GM19438 (cell line): ENCODE measurements around the gene OGDH.
"Not testable (repeated sequence)": the region's sequence is repeated elsewhere in the genome, so short reads cannot be mapped to it uniquely, and the experiment has no call there.

ENCODE experiments used
- ATAC-seq: cut with Tn5 transposase; IDR thresholded peaks from one replicate; pipeline ENCODE4 v1.9.1; 2021; ENCODE audit warnings: low read depth; ENCODE audit not compliant: unreplicated experiment

The OGDH gene

DNA sequence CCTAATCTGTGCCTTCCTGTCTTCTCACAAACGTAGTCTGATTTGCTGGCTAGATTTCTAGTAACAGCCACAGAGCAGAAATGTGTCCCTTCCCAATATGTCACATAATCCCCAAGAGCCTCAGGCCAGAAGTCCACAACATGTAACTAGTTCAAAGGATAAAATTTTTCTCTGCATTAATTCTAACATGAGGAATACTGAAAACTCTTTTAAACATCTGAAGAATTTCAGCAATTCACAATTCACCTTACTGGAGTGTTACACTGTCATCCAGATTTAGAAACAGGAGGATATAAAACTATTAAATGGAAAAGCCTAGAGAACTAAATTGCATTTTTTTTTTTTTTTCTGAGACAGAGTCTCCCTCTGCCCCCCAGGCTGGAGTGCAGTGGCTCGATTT lies 30.2 kb upstream of the OGDH start:
- no peak for ATAC-seq

DNA sequence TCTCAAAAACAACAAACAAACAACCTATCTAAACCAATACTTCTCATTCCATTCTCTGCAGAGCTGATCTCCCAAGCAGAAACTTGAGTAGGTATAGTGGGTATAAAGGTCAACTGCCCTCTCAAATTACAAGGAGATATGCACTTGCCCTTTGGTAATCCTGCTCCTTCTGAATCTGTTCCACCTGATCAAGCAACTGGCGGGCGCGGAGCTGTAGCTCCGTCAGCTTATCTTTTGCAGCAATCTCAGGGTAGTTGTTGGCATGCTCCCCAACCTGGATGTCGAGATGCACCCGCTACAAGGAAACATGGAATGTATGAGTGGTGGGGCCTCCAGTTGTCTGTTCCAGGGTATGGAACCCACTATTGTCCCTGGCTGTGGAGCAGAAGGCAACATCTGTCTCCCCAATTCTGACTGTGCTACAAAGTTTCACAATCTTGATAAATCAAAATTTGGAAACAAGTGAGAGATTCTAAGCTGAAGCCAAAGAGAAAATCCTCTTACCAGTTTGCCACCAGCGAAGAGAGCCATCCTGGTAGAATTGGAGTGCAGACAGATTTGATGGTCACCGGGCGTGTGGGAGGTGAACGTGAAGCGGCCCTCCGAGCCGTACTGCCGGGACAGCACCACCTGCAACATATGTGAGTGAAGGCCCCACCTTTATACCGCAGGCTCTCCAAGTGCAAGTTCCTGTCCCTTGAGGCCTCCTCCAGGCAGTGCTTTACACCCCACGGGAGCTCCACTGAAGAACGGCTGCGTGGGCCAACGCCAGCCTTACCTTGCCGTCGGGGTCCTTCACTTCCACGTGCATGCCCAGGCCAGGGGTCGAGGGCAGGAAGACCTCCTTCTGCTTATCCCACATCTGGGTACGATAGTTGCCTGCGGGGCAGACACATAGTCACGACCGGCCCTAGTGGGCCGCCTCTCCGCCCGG lies 25.2 kb upstream of the OGDH start:
- peak; percentile 37 for ATAC-seq

DNA sequence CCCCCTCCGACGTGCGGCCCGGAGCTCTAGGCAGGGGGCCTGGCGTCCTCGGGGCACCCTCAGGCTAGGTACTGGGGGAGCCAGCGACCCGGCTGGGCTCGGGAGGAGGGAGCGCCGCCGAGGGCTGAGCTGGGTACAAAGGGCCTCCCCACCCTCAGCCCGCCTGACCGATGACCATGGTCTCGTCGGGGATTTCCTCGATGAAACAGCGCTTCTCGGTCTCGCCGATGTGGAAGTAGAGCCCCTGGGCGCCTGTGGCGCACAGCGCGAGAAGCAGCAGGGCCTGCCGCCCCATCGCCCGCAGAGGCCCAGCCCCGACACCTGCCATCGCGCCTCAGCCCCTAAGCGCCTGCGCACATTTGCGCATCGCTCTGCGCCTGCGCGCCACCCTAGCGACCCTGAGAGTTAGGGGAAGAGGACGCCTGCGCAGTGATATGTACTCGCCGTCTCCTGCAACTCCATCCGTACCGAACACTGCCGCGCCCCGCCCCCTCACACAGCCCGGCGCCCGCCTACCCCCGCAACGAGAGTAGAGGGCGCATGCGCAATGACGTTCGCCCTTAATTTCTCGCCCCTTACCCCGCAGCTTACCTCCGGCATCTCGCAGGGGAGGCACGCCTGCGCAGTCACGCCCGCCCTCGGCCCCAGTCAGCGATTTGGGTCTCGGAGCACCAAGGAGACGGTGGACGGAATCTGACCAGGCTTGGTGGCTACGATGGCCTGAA lies 24.4 kb upstream of the OGDH start, which contains the start of gene TMED4:
TMED4 (minus strand) TSS at position 353 of the 725 bp plus-strand sequence; CDS start at position 328, 25 bp downstream.
- peak; percentile 88 for ATAC-seq

DNA sequence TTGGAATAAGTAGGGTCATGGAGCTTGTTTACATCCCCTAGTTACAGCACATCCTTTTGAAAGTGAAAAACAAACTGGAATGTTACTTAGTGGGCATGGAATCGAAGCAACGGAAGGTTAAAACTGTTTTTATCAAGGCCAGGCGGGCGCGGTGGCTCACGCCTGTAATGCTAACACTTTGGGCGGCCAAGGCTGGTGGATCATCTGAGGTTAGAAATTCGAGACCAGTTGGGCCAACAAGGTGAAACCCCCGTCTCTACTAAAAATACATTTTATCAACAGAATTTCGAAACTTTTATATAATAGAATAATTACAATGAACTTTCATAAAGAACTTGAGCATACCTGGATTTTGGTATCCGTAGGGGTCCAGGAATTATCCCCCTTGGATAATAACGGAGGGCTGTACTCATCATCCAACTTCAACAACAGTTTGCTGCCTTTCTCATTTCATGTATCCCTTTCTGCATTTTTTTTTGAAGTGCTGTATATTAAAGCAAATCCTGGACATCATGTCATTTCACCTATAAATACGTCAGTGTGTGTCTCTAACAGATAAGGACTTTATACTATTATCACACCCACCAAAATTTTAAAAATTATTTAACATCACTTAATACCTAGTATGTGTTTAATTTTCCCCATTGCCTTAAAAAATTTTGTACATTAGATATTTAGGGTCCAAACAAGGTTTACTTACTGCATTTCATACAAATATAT lies 23.1 kb upstream of the OGDH start:
- ATAC-seq, result no peak

DNA sequence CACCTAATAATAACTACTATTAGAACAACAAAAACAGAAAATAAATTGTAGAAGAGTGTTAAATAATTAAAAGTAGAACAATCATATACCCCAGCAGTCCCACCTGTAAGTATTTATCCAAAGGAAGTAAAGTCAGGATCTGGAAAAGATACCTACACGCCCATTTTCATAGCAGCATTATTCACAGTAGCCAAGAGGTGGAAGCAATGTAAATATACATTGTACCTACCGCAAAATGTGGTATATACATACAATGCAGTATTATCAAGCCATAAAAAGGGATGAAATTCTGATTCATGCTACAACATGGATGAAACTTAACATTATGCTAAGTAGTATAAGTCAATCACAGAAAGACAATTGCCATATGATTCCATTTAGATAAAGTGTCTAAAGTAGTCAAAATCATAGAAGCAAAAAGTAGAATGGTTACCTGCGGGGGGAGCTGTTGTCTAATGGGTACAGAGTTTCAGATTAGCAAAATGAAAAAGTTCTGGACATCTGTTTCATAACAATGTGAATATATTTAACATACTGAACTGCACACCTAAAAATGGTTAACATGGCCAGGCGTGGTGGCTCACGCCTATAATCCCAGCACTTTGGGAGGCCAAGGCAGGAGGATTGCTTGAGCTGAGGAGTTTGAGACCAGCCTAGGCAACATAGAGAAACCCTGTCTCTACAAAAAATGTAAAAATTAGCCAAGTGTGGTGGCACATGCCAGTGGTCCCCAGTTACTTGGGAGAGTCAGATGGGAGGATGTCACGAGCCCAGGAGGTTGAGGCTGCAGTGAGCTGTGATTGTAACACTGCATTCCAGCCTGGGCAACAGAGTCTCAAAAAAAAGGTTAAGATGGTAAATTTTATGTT lies 18.4 kb upstream of the OGDH start:
- ATAC-seq, result no peak

DNA sequence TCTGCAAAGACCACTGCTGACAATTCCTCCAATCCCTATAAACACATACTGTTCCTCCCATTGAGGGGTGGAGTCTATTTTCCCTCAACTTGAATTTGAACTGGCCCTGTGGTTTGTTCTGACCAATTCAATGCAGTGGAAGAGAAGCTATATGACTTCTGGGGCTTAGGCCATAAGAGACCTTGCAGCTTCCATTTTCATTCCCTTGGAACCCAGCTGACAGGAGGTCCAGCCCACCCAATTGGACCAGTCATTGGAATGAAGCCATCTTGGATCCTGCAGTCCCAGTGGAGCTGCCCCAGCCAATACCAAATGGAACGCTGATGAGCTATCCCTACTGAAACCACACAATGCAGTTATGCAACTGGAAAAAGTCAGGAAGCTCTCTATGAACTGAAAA lies 15.5 kb upstream of the OGDH start:
- ATAC-seq, result no peak

DNA sequence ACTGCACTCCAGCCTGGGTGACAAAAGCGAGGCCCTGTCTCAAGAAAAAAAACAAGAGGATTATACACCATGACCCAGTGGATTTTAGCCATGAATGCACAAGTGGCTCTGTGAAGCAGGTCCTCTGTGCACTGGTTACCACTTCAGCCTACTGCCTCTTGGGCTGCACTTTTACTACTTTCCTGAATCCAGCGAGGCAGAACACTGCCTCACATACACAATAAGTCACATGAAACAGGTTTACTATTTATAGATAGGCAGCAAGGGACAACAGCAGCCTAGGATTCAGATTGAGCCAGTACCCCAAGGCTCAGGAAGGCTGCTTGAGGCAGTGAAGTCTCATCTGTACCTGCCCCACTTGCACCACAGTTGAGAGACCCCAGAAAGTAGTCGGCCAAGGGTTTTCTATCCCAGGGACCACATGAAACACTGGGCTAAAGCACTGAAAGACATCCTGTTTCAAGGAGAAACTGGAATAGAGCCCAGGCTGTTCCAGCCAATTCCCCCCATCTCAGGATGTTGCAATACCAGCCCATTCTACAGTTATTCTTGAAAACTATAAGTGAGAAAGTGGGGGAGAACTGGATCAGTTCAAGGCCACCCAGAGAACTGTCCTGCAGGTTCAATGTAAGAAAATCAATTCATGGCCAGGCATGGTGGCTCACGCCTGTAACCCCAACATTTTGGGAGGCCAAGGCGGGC lies 10.3 kb upstream of the OGDH start:
- ATAC-seq, result no peak

DNA sequence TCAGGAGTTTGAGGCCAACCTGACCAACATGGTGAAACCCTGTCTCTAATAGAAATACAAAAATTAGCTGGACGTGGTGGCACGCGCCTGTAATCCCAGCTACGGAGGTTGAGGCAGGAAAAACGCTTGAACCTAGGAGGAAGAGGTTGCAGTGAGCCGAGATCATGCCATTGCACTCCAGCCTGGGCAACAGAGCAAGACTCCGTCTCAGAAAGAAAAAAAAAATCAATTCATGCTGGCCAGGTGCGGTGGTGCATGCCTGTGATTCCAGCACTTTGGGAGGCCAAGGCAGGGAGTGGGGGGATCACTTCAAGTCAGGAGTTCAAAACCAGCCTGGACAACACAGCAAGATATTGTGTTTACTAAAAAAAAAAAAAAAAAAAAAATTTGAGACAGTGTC lies 9.2 kb upstream of the OGDH start:
- not testable (repeated sequence) for ATAC-seq

DNA sequence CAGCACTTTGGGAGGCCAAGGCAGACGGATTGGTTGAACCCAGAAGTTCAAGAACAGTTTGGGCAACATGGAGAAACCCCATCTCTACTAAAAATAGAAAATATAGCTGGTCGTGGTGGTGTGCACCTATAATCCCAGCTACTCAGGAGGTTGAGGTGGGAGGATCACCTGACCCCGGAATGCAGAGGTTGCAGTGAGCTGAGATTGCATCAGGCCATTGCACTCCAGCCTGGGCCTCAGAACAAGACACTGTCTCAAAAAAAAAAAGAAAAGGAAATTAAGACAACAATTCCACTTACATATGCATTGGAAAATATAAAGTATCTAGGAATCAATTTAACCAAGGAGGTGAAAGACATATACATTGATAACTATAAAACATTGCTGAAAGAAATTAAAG lies 7.2 kb upstream of the OGDH start:
- ATAC-seq, result no peak

DNA sequence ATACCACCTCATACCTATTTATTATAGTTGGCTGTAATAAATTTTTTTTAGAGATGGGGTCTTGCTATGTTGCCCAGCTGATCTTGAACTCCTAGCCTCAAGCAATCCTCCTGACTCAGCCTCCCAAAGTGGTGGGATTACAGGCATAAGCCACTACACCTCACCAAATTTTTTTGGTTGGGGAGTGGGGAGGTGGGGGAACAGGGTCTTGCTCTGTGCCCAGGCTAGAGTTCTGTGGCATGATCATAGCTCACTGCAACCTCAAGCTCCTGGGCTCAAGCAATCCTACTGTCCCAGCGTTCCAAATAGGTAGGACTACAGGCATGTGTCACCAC lies 3.9 kb upstream of the OGDH start:
- ATAC-seq, result no peak

DNA sequence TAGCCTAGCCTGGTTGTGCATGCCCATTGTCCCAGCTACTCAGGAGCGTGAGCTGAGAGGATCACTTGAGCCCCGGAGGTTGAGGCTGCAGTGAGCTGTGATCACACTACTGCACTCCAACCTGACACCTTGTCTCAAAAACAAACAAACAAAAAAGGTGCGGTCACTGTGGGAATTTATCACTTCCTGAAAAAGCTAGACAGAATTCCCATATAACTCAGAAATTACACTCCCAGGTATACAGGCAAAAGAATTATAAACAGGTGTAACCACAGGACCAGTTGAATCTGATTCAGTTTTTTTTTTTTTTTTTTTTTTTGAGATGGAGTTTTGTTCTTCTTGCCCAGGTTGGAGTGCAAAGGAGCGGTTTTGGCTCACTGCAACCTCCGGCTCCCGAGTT lies 3.2 kb upstream of the OGDH start:
- no peak for ATAC-seq

DNA sequence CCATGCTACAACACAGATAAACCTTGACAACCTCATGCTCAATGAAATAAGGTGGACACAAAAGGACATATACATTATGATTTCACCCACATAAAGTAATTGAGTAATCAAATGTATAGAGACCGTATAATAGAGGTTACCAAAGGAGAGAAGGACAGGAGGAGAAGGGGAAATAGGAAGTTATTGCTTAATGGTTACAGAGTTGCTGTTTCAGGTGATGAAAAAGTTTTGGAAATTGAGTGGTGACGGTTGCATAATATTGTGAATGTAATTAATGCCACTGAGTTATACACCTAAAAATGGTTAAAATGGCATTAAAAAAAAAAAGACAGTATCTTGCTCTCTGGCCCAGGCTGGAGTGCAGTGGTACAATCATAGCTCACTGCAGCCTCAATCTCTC lies 1.5 kb upstream of the OGDH start:
- no peak for ATAC-seq

DNA sequence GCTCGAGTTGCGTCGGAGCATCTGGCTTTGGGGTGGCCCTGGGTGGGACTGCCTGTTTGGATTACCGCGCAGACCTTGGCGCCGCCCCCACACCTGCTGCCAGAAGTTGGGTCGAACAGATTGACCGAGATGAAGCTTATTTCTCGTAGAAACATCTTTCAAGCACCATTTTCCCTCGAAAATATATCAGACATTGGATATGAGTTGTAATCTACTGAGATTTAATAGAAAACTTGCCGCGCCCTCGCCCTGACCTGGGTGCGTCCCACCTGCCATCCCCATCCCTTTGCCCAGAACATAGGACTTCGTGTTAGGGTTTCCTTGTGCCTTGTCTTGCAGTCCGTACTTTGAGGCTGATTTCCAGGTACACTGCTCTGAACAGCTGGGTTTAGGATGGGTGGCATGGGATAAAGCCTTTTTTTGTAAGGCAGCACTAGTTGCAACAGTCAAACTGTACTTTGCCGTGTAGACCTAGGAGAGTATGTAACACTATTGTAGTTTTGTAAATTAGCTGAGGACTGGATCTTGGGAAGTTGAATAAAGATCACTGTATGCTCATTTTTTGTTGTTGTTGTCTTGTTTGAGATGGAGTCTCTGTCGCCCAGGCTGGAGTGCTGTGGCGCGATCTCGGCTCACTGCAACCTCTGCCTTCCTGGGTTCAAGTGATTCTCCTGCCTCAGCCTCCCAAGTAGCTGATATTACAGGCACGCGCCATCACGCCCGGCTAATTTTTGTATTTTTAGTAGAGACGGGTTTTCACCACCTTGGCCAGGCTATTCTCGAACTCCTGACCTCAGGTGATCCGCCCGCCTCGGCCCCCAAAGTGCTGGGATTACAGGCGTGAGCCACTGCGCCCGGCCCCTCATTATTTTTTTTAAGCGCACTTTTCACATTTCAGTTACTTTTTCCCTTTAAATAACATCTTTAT lies 978 bp downstream of the OGDH start:
- no peak for ATAC-seq

DNA sequence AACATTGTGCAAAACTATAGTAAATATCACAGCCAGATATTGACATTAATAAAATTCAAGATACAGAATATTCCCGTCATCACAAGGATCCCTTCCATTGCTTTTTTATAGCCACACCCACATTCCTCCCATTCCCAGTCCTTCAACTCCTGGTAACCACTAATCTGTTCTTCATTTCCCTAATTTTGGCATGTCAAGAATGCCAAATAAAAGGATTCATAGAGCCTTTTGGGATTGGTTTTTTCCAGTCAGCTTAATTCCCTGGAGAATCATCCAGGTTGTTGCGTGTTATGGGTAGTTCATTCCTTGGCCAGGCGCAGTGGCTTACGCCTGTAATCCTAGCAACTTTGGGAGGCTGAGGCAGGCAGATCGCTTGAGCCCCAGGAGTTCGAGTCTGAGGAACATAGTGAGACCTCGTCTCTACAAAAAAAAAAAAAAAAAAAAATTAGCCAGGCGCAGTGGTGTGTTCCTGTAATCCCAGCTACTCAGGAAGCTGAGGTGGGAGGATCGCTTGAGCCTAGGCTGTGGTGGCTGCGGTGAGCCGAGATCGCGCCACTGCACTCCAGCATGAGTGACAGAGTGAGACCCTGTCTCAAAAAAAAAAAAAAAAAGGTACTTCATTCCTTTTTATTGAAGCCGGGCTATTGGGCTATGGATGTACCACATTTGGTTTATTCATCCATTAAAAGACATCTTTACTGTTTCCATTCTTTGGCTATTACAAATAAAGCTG lies 2.7 kb downstream of the OGDH start:
- ATAC-seq, result no peak

DNA sequence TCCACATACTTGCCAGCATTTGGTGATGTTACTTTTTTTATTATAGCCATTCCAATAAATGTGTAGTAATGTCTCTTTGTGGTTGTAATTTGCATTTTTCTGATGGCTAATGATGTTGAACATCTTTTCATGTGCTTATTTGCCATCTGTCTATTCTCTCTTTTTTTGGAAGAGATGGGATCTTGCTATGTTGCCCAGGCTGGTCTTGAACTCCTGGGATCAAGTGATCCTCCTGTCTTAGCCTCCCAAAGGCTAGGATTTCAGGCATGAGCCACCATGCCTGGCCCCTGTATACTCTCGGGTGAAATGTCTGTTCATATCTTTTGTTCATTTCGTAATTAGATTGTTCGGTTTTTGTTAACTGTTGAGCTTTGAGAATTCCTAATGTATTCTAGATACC lies 3.4 kb downstream of the OGDH start:
- ATAC-seq, result no peak

DNA sequence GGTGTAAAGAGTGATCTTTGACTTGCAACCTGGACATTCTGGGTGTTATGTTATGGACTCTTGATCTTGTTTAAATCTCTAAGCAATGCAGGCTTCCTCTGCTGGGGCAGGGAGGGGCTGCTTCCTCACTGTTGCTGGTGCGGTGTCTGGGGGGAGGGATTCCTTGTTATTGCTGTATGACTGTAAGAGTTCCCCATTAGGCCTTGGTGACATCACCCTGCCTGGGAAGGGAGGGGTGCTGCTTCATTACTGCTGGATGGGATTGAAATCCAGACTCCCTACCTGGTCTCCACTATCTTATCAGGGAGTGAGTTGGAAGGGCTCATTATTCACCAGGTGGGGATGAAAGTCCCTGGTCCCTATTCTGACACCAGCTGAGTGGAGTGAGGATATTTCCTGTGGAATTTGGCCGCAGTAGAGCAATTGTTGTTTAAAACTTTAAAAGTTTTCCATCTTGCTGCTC lies 8.8 kb downstream of the OGDH start:
- ATAC-seq, result no peak

DNA sequence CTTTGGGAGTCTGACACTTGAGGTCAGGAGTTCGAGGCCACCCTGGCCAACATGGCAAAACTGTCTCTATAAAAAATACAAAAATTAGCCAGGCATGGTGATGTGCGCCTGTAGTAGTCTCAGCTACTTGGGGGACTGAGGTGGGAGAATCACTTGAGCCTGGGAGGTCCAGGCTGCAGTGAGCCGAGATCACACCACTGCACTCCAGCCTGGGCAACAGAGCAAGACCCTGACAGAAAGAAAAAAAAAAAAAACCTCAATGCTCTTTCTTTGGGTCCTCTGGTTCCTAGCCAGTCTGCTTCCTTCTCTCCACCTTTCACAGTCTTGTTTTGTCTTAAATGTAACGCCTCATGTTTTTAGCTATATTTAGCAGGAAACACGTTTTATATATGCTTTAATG lies 9.4 kb downstream of the OGDH start:
- ATAC-seq, result no peak

DNA sequence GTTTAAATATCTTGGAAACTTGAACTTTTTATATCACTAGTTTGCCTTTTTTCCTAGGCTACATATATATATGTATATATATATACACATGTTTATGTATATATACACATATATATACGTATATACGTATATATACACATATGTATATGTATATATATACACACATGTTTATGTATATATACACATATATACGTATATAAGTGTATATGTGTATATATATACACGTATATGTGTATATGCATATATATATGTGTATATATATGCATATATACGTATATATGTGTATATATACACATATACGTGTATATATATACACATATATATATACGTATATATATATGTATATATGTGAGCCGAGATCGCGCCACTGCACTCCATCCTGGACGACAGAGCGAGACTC lies 10.1 kb downstream of the OGDH start:
- no peak for ATAC-seq
